GM12875 (cell line): ENCODE data around the gene PPIA.
"Not testable (repeated sequence)": the region's sequence is repeated elsewhere in the genome, so short reads cannot be mapped to it uniquely, and the experiment has no call there.

Experiments used
- H3K4me3 ChIP-seq: one replicate; pipeline ENCODE4 v1.5.1; 2011; ENCODE audit warnings: low read depth, low read length, control low read depth
- CTCF ChIP-seq: IDR thresholded peaks from 2 replicates; pipeline ENCODE4 v1.5.1; 2011; ENCODE audit warnings: low read depth, mild to moderate bottlenecking, control low read depth, inconsistent platforms, low read length, moderate library complexity, borderline replicate concordance; ENCODE audit not compliant: insufficient read depth

The PPIA gene

GRCh38 chr7:44811571-44811970 lies 15.1 kb downstream of the PPIA start:
- TF ChIP-seq CTCF: no peak
- H3K4me3 ChIP-seq: no peak overlapping the region

- TF ChIP-seq CTCF: no peak
- no peak overlapping the region for H3K4me3 ChIP-seq
Measured at GRCh38 chr7:44814919-44815318, 18.4 kb downstream of the PPIA start.

- TF ChIP-seq CTCF: no peak
- H3K4me3 ChIP-seq: no peak overlapping the region
Measured at GRCh38 chr7:44819292-44819691, 22.8 kb downstream of the PPIA start.

GRCh38 chr7:44823255-44823781 lies 26.8 kb downstream of the PPIA start:
- H3K4me3 ChIP-seq: no peak overlapping the region
- no peak for TF ChIP-seq CTCF

GRCh38 chr7:44824894-44825526 lies 28.5 kb downstream of the PPIA start:
- no peak for TF ChIP-seq CTCF
- H3K4me3 ChIP-seq: no peak overlapping the region

GRCh38 chr7:44827567-44827966 lies 31.1 kb downstream of the PPIA start:
- no peak for TF ChIP-seq CTCF
- no peak overlapping the region for H3K4me3 ChIP-seq

- no peak for TF ChIP-seq CTCF
- no peak overlapping the region for H3K4me3 ChIP-seq
Measured at GRCh38 chr7:44838751-44839150, 42.3 kb downstream of the PPIA start.

- H3K4me3 ChIP-seq: not testable (repeated sequence)
Measured at GRCh38 chr7:44842675-44843074, 46.2 kb downstream of the PPIA start.

- H3K4me3 ChIP-seq: not testable (repeated sequence)
Measured at GRCh38 chr7:44843440-44843839, 47.0 kb downstream of the PPIA start.
